ENCODE results near the gene TTC14. TPM values are rescaled to one million over a fixed set of nuclear protein-coding genes. Genes with fewer than 3 reads are reported as not detected.
"Not testable (repeated sequence)": the region's sequence is repeated elsewhere in the genome, so short reads cannot be mapped to it uniquely, and the experiment has no call there.

The TTC14 gene
- total and polyA plus RNA-seq, 10 of the 15 experiments (the other 5 are each of a cell fraction or from before 2014, with no cell fraction given): 14.0 to 81.5 (median 29.4) TPM

GRCh38 chr3:180618563-180618962 is 16.6 kb downstream of the TTC14 start:
- DNase-seq (ENCODE audit: low read depth, low spot score); H3K27me3 ChIP-seq (replicated peaks in 1 of 2; ENCODE audit: control insufficient read depth in 2 of 2, insufficient read depth in 2 of 2, low read length in 1 of 2); H3K9me3 ChIP-seq (replicated peaks; ENCODE audit: control insufficient read depth, insufficient read depth, low read length); POLR2A ChIA-PET; H3K27ac ChIP-seq (ENCODE audit: control insufficient read depth, insufficient read depth); H3K4me3 ChIP-seq; ATAC-seq; H2AFZ ChIP-seq (ENCODE audit: control insufficient read depth, low read depth, low read length); FAIRE-seq; BruUV-seq (replicated peaks); RAD21 ChIA-PET (ENCODE audit: unreplicated experiment); H3K4me1 ChIP-seq (ENCODE audit: control insufficient read depth, insufficient read depth, low read length); H4K20me1 ChIP-seq (ENCODE audit: control insufficient read depth, insufficient read depth); H3K4me2 ChIP-seq (ENCODE audit: control insufficient read depth, insufficient read depth); intact Hi-C loops (cut with micrococcal nuclease; ENCODE audit: unreplicated experiment); H3K9ac ChIP-seq (ENCODE audit: control insufficient read depth, insufficient read depth, low read length); H3K79me2 ChIP-seq (ENCODE audit: control insufficient read depth, insufficient read depth, low read length); H3K36me3 ChIP-seq (ENCODE audit: control insufficient read depth in 2 of 2, insufficient read depth in 2 of 2, low read length in 1 of 2): not testable (repeated sequence)
- 100% methylated on average over 2 of the region's 2 CpGs for WGBS (ENCODE audit: insufficient coverage, insufficient replicate concordance, low lambda C conversion rate, missing lambda C conversion rate)
- ChIA-PET SMC1A (ENCODE audit: uncharacterized antibody, unreplicated experiment) (interaction anchor here (1.3 to 1.8 kb wide), 2 partner anchors 11 to 17 kb away, joined by 3 to 4 read pairs; partner anchors contain the start of gene TTC14), CTCF (interaction anchor here (1.0 kb wide), 1 partner anchor 11 kb away, joined by 3 read pairs; no protein-coding TSS in a partner anchor)
- in situ Hi-C loops (cut with MboI): loop anchor here (25.0 kb wide), 1 partner anchor 1281 kb away; the partner anchor contains the start of gene MFN1

DNA sequence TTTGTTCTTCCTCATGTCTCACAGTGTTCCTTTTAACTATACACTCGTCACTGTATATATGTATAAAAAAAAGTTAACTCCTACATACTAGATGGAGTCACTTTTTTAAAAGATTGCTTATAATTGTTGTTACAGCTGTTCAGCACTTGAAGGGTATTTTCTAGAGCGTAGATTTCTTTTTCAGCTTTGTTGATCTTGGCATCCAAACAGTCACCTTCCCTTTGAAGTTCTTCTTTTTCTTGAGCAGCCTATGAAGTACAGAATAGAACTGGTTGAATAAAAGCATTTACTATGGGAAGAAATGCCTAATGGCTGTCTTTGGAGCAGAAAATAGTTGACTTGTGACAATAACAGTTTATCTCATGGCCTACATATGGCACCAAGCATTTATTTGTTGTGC is 17.8 kb downstream of the TTC14 start:
- Histone ChIP-seq H3K9ac (ENCODE audit: control insufficient read depth, insufficient read depth, low read length) (no peak overlapping the region), H2AFZ (ENCODE audit: control insufficient read depth, low read depth, low read length) (no peak overlapping the region), H3K27ac (ENCODE audit: control insufficient read depth, insufficient read depth) (no peak overlapping the region), H3K9me3 (replicated peaks; ENCODE audit: control insufficient read depth, insufficient read depth, low read length) (peaks cover 9% of the 10 kb centered on the region; the same call in 2 of the 3 replicates), H3K79me2 (ENCODE audit: control insufficient read depth, insufficient read depth, low read length) (no peaks in the 10 kb centered on the region), H4K20me1 (ENCODE audit: control insufficient read depth, insufficient read depth) (no peaks in the 10 kb centered on the region), H3K4me3 (no peak overlapping the region), H3K27me3 (replicated peaks in 1 of 2; ENCODE audit: control insufficient read depth in 2 of 2, insufficient read depth in 2 of 2, low read length in 1 of 2) (no peaks in the 10 kb centered on the region), H3K4me2 (ENCODE audit: control insufficient read depth, insufficient read depth) (no peak overlapping the region), H3K36me3 (ENCODE audit: control insufficient read depth in 2 of 2, insufficient read depth in 2 of 2, low read length in 1 of 2) (peaks cover 0 to 3% of the 10 kb centered on the region in 2 experiments; a peak in 2 of 4 replicates), H3K4me1 (ENCODE audit: control insufficient read depth, insufficient read depth, low read length) (peaks cover 3% of the 10 kb centered on the region; the same call in 1 of the 2 replicates)
- ChIA-PET SMC1A (ENCODE audit: uncharacterized antibody, unreplicated experiment) (interaction anchor here (1.0 to 1.8 kb wide), 3 partner anchors 11 to 18 kb away, joined by 3 to 5 read pairs (median 4); partner anchors contain the start of gene TTC14), CTCF (interaction anchor here (0.6 to 1.0 kb wide), 2 partner anchors 12 to 254 kb away, joined by 3 read pairs; no protein-coding TSS in a partner anchor), POLR2A (no interaction called here), RAD21 (ENCODE audit: unreplicated experiment) (no interaction called here)
- ATAC-seq (no peak), FAIRE-seq (no peak), DNase-seq (ENCODE audit: low read depth, low spot score) (no peak)
- in situ Hi-C loops (cut with MboI): loop anchor here (25.0 kb wide), 1 partner anchor 1282 kb away; the partner anchor contains the start of gene MFN1
- no TSS peak for BruUV-seq (replicated peaks)
- TF ChIP-seq YBX1 (IDR thresholded peaks at IDR 0.05) (no peak), USF1 (IDR thresholded peaks at IDR 0.05; ENCODE audit: borderline replicate concordance, extremely low read length, insufficient read depth, low read depth, low read length) (no peak), TCF3 (IDR thresholded peaks at IDR 0.05; ENCODE audit: borderline replicate concordance, insufficient read depth, low read depth, low read length) (no peak)
- WGBS (ENCODE audit: insufficient coverage, insufficient replicate concordance, low lambda C conversion rate, missing lambda C conversion rate): 98% methylated on average over 2 of the region's 2 CpGs
- intact Hi-C loops (cut with micrococcal nuclease; ENCODE audit: unreplicated experiment): loop anchor here (10.0 kb wide), 1 partner anchor 295 kb away; the partner anchor contains the start of gene FXR1
